Right ventricle myocardium superior (tissue), 1 donor: ENCODE data around the gene ZNF277. TPM values are rescaled to one million over a fixed set of nuclear protein-coding genes. Genes with fewer than 3 reads are reported as not detected.

Experiments used
- ATAC-seq: fragments of 200-7000 bp; cut with Tn5 transposase; one replicate; pipeline ENCODE4 v1.9.1; 2020; ENCODE audit warnings: mild to moderate bottlenecking; ENCODE audit not compliant: poor library complexity
- DNase-seq: peaks from one replicate; pipeline ENCODE4 v3.0.0-alpha.2; 2020
- intact Hi-C: fragments of 100-400 bp; cut with DNase I; formaldehyde crosslinking; loops from one replicate; pipeline ENCODE4 v1.11.2; 2022
- total RNA-seq: library from RNA; stranded (reverse); fragmentation: NEBNext Ultra II Directional; extraction: Animal tissue kit (Norgen Biotek cat#: 25700); gene quantifications from one replicate; pipeline ENCODE4 v1.2.1, GENCODE V29; 2021
- donor health status: DM: no; HTN: yes; CAD: no; lungs with severe emphysema.

Gene ZNF277
- total RNA-seq, 1 donor from 2014 or later = 12.6 TPM

- ATAC-seq = no peak
- intact Hi-C loops = no loop called here
- no peak for DNase-seq
Observed at GRCh38 chr7:112266595-112267270, 60.2 kb downstream of the ZNF277 start.

- no peak for ATAC-seq
- intact Hi-C loops = no loop called here
- DNase-seq = no peak
Observed at GRCh38 chr7:112267944-112268691, 61.6 kb downstream of the ZNF277 start.

- intact Hi-C loops = no loop called here
- no peak for DNase-seq
- no peak for ATAC-seq
Observed at GRCh38 chr7:112271162-112271561, 64.7 kb downstream of the ZNF277 start.

GRCh38 chr7:112272921-112273561, 66.5 kb downstream of the ZNF277 start:
- intact Hi-C loops = no loop called here
- no peak for ATAC-seq
- no peak for DNase-seq

- intact Hi-C loops = no loop called here
Observed at GRCh38 chr7:112279042-112279441, 72.5 kb downstream of the ZNF277 start.

GRCh38 chr7:112280267-112280666, 73.8 kb downstream of the ZNF277 start:
- DNase-seq (no peak), ATAC-seq (no peak)
- intact Hi-C loops = no loop called here

More at GRCh38 chr7:112279042-112279441, 72.5 kb downstream of the ZNF277 start:
- no peak for ATAC-seq
- DNase-seq = no peak

GRCh38 chr7:112282476-112283188, 76.1 kb downstream of the ZNF277 start:
- ATAC-seq (no peak), DNase-seq (no peak)
- intact Hi-C loops = no loop called here

GRCh38 chr7:112283382-112283910, 77.0 kb downstream of the ZNF277 start:
- no peak for DNase-seq
- intact Hi-C loops = no loop called here

GRCh38 chr7:112286250-112287086, 80.0 kb downstream of the ZNF277 start:
- ATAC-seq (no peak), DNase-seq (no peak)
- intact Hi-C loops = no loop called here

More at GRCh38 chr7:112283382-112283910, 77.0 kb downstream of the ZNF277 start:
- ATAC-seq = no peak

GRCh38 chr7:112288301-112288700, 81.8 kb downstream of the ZNF277 start:
- ATAC-seq (no peak), DNase-seq (no peak)
- intact Hi-C loops = no loop called here

- intact Hi-C loops = no loop called here
- DNase-seq = no peak
- no peak for ATAC-seq
Observed at GRCh38 chr7:112290065-112290464, 83.6 kb downstream of the ZNF277 start.

- ATAC-seq = no peak
- no peak for DNase-seq
- intact Hi-C loops = no loop called here
Observed at GRCh38 chr7:112292162-112292561, 85.7 kb downstream of the ZNF277 start.

- DNase-seq (no peak), ATAC-seq (no peak)
- intact Hi-C loops = no loop called here
Observed at GRCh38 chr7:112293416-112293815, 86.9 kb downstream of the ZNF277 start.

GRCh38 chr7:112296432-112296831, 89.9 kb downstream of the ZNF277 start:
- no peak for DNase-seq
- intact Hi-C loops = no loop called here
- ATAC-seq = no peak

GRCh38 chr7:112297681-112298080, 91.2 kb downstream of the ZNF277 start:
- intact Hi-C loops = no loop called here
- no peak for ATAC-seq
- DNase-seq = no peak

- intact Hi-C loops = no loop called here
- no peak for DNase-seq
- no peak for ATAC-seq
Observed at GRCh38 chr7:112298543-112299100, 92.1 kb downstream of the ZNF277 start.

GRCh38 chr7:112300072-112300471, 93.6 kb downstream of the ZNF277 start:
- ATAC-seq (no peak), DNase-seq (no peak)
- intact Hi-C loops = no loop called here
